ENCODE measurements around the gene U2AF1L4. TPM values are rescaled to one million over a fixed set of nuclear protein-coding genes. Genes with fewer than 3 reads are reported as not detected.

U2AF1L4 gene
- total RNA-seq (2014; rRNA removed; shearing (Covaris generic)) = 6.9 and 18.0 TPM in 2 replicates

GRCh38 chr19:35745328-35746086 lies at the start of gene U2AF1L4, which contains the start of gene PSENEN:
Gene U2AF1L4 (minus strand): TSS chr19:35745418. CDS start chr19:35745391, 27 bp downstream.
Gene PSENEN (plus strand): TSS chr19:35745651. CDS start chr19:35745931, 280 bp downstream.
- DNase-seq (ENCODE audit: low spot score) = peak; percentile 99

GRCh38 chr19:35793381-35794165 lies 48.4 kb upstream of the U2AF1L4 start:
- DNase-seq (ENCODE audit: low spot score) = peak; percentile 24

- DNase-seq (ENCODE audit: low spot score) = no peak
Measured at GRCh38 chr19:35792888-35793287, 47.7 kb upstream of the U2AF1L4 start.

GRCh38 chr19:35792312-35792711 lies 47.1 kb upstream of the U2AF1L4 start:
- DNase-seq (ENCODE audit: low spot score) = no peak

- DNase-seq (ENCODE audit: low spot score) = no peak
Measured at GRCh38 chr19:35791814-35792279, 46.6 kb upstream of the U2AF1L4 start.

GRCh38 chr19:35790981-35791813 lies 46.0 kb upstream of the U2AF1L4 start:
- no peak for DNase-seq (ENCODE audit: low spot score)

GRCh38 chr19:35789978-35790944 lies 45.0 kb upstream of the U2AF1L4 start:
- DNase-seq (ENCODE audit: low spot score) = no peak

- no peak for DNase-seq (ENCODE audit: low spot score)
Measured at GRCh38 chr19:35789195-35789977, 44.2 kb upstream of the U2AF1L4 start.

- no peak for DNase-seq (ENCODE audit: low spot score)
Measured at GRCh38 chr19:35788205-35788960, 43.2 kb upstream of the U2AF1L4 start.

GRCh38 chr19:35787227-35787799 lies 42.1 kb upstream of the U2AF1L4 start:
- DNase-seq (ENCODE audit: low spot score) = no peak

- DNase-seq (ENCODE audit: low spot score) = no peak
Measured at GRCh38 chr19:35786299-35787160, 41.3 kb upstream of the U2AF1L4 start.

GRCh38 chr19:35785339-35785627 lies 40.1 kb upstream of the U2AF1L4 start:
- no peak for DNase-seq (ENCODE audit: low spot score)

GRCh38 chr19:35784503-35785338 lies 39.5 kb upstream of the U2AF1L4 start:
- no peak for DNase-seq (ENCODE audit: low spot score)

GRCh38 chr19:35783469-35784434 lies 38.5 kb upstream of the U2AF1L4 start:
- no peak for DNase-seq (ENCODE audit: low spot score)

GRCh38 chr19:35782589-35782988 lies 37.4 kb upstream of the U2AF1L4 start:
- DNase-seq (ENCODE audit: low spot score) = no peak

- no peak for DNase-seq (ENCODE audit: low spot score)
Measured at GRCh38 chr19:35781650-35782049, 36.4 kb upstream of the U2AF1L4 start.
